Activated CD4-positive, alpha-beta T cell treated with anti-CD3 and anti-CD28 coated beads, Interleukin-2, amount 50 U/mL, for 48 hours (primary cell): ENCODE measurements around the gene CCNT2.
A peak's percentile ranks its signal among the peaks of the same experiment; 100 is the strongest.
"Not testable (repeated sequence)": the region's sequence is repeated elsewhere in the genome, so short reads cannot be mapped to it uniquely, and the experiment has no call there.

Source experiments
- DNase-seq, 2 experiments: peaks; one replicate each; pipeline ENCODE4 v3.0.0-alpha.2; 2020

Gene CCNT2

GRCh38 chr2:134918526-134919340 is at the start of gene CCNT2:
TSS of gene CCNT2 (plus strand) at chr2:134918822. CDS start at chr2:134918855, 33 bp downstream.
- DNase-seq, result peak; percentile 99

GRCh38 chr2:134869946-134870736 is 48.5 kb upstream of the CCNT2 start:
- DNase-seq, result no peak

DNA sequence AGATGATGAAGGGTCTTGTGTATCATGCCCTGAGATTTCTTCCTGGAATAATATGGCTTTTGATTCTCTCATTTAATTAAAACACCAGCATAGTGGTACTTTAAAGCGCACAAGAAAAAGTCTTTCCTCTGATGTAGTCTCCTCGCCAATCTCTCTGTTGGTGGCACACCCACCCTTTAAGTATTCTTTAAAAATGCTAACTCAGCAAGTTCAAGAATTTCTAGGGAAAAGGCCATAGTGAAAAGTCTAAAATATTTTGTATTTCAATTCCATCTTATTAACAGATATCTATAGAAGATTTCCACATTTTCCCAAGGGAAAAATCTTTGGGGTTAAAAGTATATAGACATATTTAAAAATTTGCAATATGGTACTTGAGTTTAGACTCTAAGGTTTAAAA is 45.5 kb upstream of the CCNT2 start:
- no peak for DNase-seq

DNA sequence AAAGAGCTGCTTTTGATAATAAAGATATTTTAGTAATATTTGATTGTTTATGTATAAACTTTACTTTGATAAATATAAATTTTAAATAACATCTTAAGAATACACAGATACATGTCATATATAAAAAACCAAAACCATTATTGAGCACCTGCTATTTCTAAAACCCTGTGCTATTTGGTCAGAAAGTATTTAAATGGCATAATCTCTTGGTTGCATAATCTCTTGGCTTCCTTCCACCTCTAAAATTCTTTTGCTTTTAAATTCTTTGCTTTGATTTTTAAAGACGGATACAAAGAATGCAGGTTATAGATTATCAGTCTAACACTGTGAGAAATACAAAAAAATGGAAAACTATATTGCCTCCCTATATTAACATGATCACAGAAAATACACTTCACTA is 43.3 kb upstream of the CCNT2 start:
- no peak for DNase-seq

GRCh38 chr2:134882773-134883172 is 35.8 kb upstream of the CCNT2 start:
- DNase-seq, result no peak

DNA sequence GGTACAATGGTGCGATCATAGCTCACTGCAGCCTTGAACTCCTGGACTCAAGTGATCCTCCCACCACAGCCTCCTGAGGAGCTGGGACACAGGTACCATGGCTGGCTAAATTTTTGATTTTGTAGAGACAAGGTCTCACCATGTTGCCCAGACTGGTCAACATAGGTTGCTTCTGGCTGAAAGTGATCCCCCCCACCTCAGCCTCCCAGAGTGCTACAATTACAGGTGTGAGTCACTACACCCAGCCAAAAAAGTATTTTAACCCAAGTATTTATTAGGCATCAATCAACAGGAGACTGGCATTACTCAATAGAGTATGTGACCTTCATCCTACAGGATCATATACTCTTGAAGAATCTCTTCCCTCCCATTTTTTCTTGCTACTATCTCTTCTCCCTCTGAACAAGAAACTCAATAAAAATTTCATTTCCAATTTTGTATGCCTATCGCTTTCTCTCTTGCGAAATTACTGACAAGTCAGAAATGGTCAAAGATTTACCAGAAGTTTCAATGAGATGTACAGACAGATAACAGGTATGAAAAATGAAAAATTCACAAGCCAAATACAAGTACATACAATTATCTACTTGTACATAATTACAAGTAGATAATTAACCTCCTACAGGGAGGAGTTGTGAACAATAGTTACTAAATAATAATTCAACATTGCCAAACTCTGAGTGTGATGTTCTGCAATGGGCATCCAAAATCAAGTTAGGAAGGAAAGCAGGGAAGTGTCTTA is 34.9 kb upstream of the CCNT2 start:
- no peak for DNase-seq

DNA sequence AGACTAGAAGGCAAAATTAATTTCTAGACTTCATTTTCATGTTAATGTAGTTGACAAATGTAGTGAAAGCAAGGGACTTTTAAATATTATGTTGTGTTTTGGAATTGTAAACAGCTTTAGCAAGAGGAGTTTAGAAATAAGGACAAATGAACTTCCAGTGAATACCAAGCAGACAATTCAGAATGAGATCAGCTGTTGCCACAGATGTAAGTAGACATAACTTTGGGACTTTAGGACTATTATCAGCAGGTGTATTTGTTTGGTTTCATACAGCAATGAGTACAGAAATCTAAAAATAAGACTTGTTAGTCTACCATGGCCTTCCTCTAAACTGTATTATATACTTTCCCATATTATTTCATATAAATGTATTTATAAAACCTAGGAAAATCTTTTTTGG is 34.2 kb upstream of the CCNT2 start:
- no peak for DNase-seq

DNA sequence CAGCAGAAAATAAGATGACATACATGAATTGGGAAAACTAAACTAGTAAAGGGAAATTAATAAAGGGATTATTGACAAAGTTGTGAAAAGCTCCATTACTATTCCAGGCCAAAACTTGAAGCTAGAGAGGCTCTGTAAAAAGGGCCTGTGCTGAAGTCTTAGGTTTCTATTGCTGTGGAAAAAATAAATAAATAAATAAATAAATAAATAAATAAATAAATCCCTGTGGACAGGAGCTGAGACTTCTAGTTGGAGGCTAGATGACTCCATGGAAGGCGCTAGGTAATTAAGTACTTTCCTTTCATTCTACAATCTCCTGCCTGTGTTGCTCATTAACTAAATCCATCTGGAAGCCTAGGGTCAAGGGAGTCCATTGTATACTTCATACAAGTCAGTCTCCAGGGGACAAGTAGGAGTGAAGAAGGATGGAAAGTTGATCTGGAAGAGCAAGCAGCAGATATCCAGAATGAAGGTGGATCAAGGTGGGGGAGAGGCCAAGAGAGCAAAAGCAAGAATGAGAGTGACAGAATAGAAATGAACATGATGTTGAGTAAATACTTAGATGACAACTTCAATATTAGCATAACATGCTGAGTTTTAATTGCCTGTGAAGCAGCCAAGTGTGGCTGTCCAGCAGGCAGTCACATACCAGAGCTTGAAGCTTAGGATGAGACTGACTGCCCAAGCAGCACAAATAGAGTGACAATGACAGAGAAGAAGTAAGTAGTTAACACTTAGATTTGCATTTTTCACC is 26.2 kb upstream of the CCNT2 start:
- DNase-seq, result no peak

- no peak for DNase-seq
Observed at GRCh38 chr2:134897932-134898331, 20.7 kb upstream of the CCNT2 start.

DNA sequence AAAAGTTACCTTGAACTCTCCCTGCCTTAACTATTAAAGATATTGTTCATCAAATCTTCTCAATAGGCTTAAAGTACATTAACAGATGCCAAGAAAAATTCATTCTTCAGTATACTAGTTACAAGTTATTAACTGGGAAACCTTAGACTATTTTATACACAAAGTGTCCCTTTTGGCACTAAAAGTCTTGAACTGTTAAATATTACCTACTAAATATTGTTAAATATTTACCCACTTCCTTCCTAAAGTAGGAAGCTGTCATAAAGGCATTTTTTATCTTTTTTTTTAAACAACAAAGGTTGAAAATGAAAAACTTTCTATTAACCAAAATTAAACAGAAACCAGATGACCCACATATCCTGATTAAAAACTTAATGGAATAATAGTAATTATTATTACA is 19.4 kb upstream of the CCNT2 start:
- DNase-seq, result no peak

GRCh38 chr2:134900151-134900550 is 18.5 kb upstream of the CCNT2 start:
- no peak for DNase-seq

GRCh38 chr2:134903701-134904100 is 14.9 kb upstream of the CCNT2 start:
- not testable (repeated sequence) for DNase-seq

GRCh38 chr2:134905168-134905567 is 13.5 kb upstream of the CCNT2 start:
- no peak for DNase-seq

- DNase-seq, result no peak
Observed at GRCh38 chr2:134906726-134907125, 11.9 kb upstream of the CCNT2 start.

DNA sequence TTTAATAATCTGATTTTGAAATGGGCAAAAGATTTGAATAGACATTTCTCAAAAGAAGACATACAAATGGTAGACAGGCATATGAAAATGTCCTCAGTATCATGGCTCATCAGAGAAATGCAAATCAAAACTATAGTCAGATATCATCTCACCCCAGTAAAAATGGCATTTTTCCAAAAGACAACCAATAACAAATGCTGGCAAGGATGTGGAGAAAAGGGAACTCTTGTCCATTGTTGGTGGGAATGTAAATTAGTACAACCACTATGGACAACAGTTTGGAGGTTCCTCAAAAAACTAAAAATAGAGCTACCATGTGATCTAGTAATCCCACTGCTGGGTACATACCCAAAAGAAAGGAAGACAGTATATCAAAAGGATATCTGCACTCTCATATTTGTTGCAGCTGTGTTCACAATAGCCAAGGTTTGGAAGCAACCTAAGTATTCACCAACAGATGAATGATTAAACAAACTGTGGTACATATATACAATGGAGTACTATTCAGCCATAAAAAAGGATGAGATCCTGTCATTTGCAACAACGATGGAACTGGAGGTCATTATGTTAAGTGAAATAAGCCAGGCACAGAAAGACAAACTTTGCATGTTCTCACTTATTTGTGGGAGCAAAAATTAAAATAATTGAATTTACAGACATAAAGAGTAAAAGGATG is 11.0 kb upstream of the CCNT2 start:
- not testable (repeated sequence) for DNase-seq

DNA sequence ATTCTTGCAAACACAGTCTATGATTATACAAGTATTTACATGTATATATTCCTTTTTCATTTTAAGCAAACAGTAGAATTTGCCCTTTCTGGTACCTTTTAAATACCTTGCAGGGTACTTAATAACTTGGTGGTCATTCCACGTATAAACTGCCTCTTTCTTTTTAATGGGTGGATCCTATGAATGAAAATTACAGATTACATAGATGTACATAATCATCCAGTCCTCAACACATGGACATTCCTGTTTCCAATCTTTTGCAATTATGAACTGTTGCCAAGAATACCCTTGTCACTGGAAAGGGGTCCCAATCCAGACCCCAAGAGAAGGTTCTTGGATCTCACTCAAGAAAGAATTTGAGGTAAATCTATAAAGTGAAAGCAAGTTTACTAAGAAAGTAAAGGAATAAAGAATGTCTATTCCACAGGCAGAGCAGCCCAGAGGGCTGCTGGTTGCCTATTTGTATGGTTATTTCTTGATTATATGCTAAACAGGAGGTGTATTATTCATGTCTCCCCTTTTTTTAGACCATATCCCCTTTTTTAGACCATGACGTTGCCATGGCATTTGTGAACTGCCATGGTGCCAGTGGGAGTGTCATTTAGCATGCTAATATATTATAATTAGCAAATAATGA is 7.7 kb upstream of the CCNT2 start:
- no peak for DNase-seq

GRCh38 chr2:134911400-134911785 is 7.2 kb upstream of the CCNT2 start:
- no peak for DNase-seq

DNA sequence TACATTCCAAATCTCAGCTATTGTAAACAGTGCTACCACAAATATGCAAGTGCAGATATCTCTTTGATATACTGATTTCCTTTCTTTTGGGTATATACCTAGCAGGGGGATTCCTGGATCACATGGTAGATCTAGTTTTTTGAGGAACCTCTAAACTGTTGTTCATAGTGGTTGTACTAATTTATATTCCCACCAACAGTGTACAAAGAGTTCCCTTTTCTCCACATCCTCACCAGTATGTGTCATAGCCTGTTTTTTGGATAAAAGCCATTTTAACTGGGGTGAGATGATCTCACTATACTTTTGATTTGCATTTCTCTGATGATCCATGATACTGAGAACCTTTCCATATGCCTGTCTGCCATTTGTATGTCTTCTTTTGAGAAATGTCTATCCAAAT is 6.3 kb upstream of the CCNT2 start:
- no peak for DNase-seq

GRCh38 chr2:134917360-134917865 is 1.2 kb upstream of the CCNT2 start:
- peak; percentile 9 to 20 for DNase-seq

DNA sequence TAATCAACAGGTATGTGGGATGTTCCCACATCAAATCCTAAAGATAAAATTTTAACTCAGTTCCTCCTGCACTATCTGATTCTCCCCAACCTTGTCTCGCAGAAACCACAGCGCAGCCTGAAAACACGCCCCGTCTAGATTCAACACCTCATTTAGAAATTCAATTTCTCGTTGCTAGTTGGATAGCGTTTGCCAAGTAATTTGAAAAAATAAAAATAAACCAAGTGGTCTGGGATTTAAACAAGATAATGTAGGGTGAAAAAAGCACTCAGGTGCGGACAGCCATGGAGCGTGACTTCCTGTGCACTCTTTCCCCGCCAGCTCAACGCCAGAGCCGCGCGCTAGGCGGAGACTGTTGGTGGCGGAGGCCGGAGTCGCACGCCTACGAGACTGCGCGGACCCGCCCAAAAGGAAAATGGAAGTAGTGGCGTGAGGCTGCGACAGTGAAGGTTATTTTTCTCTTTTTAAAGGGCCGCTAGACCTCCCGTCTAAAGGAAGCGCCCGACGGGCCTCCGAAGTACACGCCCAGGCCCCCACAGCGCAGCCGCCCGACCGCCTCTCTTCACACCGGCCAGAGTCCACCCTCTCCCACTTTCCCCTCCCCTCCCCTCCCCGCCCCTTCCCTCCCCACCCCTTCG is 615 bp upstream of the CCNT2 start:
- peak; percentile 84 to 88 for DNase-seq
